Omental fat pad (tissue), 4 donors: ENCODE results near the gene VSIR. TPM values are rescaled to one million over a fixed set of nuclear protein-coding genes. Genes with fewer than 3 reads are reported as not detected.

Experiments used
- ATAC-seq: fragments of 150-250 bp; one replicate; pipeline ENCODE4 v1.9.1; 2016; ENCODE audit warnings: mild to moderate bottlenecking, moderate library complexity; ENCODE audit not compliant: low FRiP score
- DNase-seq: peaks from one replicate; pipeline ENCODE4 v3.0.0-alpha.2; 2019; ENCODE audit warnings: low spot score
- CTCF ChIP-seq, 3 donors: fragments of 450-650 bp; IDR thresholded peaks; one replicate each; pipeline ENCODE4 v1.5.1; 2016 to 2017; ENCODE audit warnings: antibody characterized with exemption in 3 of 3, mild to moderate bottlenecking in 3 of 3, moderate library complexity in 2 of 3
- total RNA-seq, 4 donors: library from RNA; depleted of rRNA; stranded (reverse); fragments of >200 nt; gene quantifications; one replicate each; pipeline ENCODE4 v1.1.0, GENCODE V29; 2016

The VSIR gene
- total RNA-seq, 4 donors from 2014 or later: 65.1 to 119 (median 86.3) TPM

- DNase-seq (no peak), ATAC-seq (no peak)
- TF ChIP-seq CTCF (IDR thresholded peaks at IDR 0.05): no peak
Observed at GRCh38 chr10:71817831-71818655, 44.7 kb upstream of the VSIR start.

GRCh38 chr10:71816936-71817618 lies 43.8 kb upstream of the VSIR start:
- ATAC-seq: no peak
- no peak for DNase-seq
- TF ChIP-seq CTCF (IDR thresholded peaks at IDR 0.05): no peak

GRCh38 chr10:71816421-71816851 lies 43.1 kb upstream of the VSIR start:
- ATAC-seq: no peak
- DNase-seq: no peak
- TF ChIP-seq CTCF (IDR thresholded peaks at IDR 0.05): no peak

GRCh38 chr10:71815515-71816130 lies 42.3 kb upstream of the VSIR start:
- DNase-seq (no peak), ATAC-seq (no peak)
- no peak for TF ChIP-seq CTCF (IDR thresholded peaks at IDR 0.05)

GRCh38 chr10:71814922-71815411 lies 41.6 kb upstream of the VSIR start:
- DNase-seq (no peak), ATAC-seq (no peak)
- TF ChIP-seq CTCF (IDR thresholded peaks at IDR 0.05): no peak

- no peak for TF ChIP-seq CTCF (IDR thresholded peaks at IDR 0.05)
- ATAC-seq (peak; percentile 9), DNase-seq (no peak)
Observed at GRCh38 chr10:71812913-71813590, 39.7 kb upstream of the VSIR start.
